Right lobe of liver (tissue), 4 donors: Measurements from ENCODE around the gene MEAF6.

Experiments used
- POLR2A ChIP-seq: fragments of 450-650 bp; IDR thresholded peaks from one replicate; pipeline ENCODE4 v1.6.1; 2017; ENCODE audit warnings: antibody characterized with exemption, mild to moderate bottlenecking
- TF ChIP-seq, protein P1 (sequence below), 4 donors: fragments of 200-600 bp in 3 of 4; fragments of 450-650 bp in 1 of 4; IDR thresholded peaks; one replicate each; pipeline versions ENCODE4 v1.5.1 to v1.8.0; 2016 to 2022; ENCODE audit warnings: antibody characterized with exemption in 4 of 4, mild to moderate bottlenecking in 2 of 4
- donor health status: DM: no; HTN: no; CAD: no.
- donor health status: DM: no; HTN: no; CAD: no.
- donor health status: DM: no; HTN: yes; CAD: no.

DNA sequence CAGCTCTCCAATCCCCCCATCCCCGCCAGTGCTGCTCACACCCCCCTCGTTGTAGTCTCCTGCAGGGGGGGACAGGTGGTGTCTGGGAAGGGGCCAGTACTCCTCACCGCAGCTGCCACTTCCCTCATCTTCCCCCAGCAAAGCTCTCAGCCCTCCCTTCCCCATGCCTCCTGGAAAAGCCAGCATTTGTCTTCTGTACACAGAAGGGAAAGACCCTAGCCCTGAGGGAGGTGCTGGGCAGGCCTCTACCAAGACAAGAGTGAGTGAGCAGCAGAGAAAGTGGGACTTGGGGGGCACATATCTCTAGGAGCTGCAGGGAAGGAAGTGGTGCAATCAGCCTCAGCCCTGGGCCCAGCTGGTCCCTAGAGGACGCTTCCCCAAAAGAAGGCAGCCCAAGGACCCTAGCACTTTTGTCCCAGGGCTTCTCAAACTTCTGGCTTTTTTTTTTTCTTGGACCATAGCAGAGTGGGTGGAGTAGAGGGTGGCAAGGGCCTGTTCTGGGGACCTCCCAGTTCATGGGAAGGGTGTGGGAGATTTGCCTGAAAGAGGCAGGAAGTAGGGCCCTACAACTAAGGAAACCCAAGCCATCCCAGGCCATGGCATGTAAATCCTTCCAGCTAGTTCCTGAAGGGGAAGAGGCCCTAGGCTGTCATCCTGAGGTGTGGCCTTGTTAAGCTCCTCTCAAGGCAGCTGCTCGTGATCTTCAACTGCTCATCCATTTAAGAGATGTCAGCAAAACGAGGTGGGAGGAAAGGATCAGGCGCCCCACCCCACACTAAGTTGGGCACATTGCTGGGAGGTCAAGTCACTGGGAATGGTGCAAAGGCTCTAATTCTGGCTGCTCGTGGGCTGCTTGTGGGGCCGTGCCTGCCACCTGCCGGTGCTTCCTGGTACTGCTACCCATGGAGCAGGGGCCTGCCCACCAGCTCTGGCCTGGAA, 27.6 kb downstream of the MEAF6 start:
- TF ChIP-seq, protein P1, sequence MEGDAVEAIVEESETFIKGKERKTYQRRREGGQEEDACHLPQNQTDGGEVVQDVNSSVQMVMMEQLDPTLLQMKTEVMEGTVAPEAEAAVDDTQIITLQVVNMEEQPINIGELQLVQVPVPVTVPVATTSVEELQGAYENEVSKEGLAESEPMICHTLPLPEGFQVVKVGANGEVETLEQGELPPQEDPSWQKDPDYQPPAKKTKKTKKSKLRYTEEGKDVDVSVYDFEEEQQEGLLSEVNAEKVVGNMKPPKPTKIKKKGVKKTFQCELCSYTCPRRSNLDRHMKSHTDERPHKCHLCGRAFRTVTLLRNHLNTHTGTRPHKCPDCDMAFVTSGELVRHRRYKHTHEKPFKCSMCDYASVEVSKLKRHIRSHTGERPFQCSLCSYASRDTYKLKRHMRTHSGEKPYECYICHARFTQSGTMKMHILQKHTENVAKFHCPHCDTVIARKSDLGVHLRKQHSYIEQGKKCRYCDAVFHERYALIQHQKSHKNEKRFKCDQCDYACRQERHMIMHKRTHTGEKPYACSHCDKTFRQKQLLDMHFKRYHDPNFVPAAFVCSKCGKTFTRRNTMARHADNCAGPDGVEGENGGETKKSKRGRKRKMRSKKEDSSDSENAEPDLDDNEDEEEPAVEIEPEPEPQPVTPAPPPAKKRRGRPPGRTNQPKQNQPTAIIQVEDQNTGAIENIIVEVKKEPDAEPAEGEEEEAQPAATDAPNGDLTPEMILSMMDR (IDR thresholded peaks at IDR 0.05): peak; percentile 97 to 99 (median 99)
- TF ChIP-seq POLR2A: no peak
